Measurements from ENCODE around the gene RET.

RET gene

DNA sequence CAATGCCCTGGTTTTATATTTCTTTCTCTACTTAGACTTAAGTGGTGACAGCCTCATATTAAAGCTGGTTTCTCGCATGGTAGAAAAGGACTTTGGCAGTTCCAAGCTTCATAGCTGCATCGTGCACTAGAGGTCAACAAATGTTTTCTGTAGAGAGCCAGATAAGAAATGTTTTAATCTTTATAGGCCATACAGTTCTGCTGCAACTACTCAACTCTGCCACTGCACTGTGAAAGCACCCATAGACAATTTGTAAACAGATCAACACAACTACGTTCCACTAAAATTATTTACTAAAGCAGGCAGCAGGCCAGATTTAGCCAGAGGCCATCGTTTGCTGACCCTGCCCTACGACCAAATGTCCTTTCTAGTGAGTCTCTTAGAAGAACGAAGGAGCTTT, 98.1 kb downstream of the RET start:
- no peak overlapping the region for H3K27ac ChIP-seq (ENCODE audit: poor library complexity, severe bottlenecking)
- no peak for ATAC-seq (ENCODE audit: low read depth)
- TF ChIP-seq, protein P1, sequence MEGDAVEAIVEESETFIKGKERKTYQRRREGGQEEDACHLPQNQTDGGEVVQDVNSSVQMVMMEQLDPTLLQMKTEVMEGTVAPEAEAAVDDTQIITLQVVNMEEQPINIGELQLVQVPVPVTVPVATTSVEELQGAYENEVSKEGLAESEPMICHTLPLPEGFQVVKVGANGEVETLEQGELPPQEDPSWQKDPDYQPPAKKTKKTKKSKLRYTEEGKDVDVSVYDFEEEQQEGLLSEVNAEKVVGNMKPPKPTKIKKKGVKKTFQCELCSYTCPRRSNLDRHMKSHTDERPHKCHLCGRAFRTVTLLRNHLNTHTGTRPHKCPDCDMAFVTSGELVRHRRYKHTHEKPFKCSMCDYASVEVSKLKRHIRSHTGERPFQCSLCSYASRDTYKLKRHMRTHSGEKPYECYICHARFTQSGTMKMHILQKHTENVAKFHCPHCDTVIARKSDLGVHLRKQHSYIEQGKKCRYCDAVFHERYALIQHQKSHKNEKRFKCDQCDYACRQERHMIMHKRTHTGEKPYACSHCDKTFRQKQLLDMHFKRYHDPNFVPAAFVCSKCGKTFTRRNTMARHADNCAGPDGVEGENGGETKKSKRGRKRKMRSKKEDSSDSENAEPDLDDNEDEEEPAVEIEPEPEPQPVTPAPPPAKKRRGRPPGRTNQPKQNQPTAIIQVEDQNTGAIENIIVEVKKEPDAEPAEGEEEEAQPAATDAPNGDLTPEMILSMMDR (IDR thresholded peaks at IDR 0.05; ENCODE audit: poor library complexity, severe bottlenecking): no peak
- no peak for DNase-seq (ENCODE audit: low spot score)
- no peaks in the 10 kb centered on the region for H3K9me3 ChIP-seq (ENCODE audit: severe bottlenecking)
- no peaks in the 10 kb centered on the region for H3K27me3 ChIP-seq (ENCODE audit: insufficient read depth, poor library complexity, severe bottlenecking)
- no peak overlapping the region for H3K4me3 ChIP-seq (ENCODE audit: severe bottlenecking)
- no peaks in the 10 kb centered on the region for H3K4me1 ChIP-seq (ENCODE audit: insufficient read depth, poor library complexity, severe bottlenecking)
- peaks cover 51% of the 10 kb centered on the region for H3K36me3 ChIP-seq (ENCODE audit: low read depth)

DNA sequence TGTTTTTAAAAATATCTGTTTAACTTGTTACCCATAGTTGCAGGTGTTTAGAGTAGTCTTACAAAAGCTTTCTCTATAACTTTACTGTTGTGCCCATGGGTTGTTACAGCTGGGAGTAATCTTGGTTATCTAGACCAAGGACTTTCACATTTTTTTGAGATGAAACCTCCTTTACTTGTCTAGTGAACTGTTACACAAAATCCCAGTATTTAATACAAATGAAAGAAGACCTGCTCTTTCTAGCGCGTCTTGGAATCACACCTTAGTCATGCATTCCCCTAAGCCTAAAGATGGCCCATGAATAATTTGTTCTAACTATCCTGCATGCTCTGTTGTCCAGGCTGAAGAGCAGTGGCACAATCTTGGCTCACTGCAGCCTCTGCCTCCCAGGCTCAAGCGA, 99.4 kb downstream of the RET start:
- H3K4me3 ChIP-seq (ENCODE audit: severe bottlenecking): no peak overlapping the region
- DNase-seq (ENCODE audit: low spot score) (no peak), ATAC-seq (ENCODE audit: low read depth) (no peak)
- no peaks in the 10 kb centered on the region for H3K27me3 ChIP-seq (ENCODE audit: insufficient read depth, poor library complexity, severe bottlenecking)
- TF ChIP-seq, protein P1 (IDR thresholded peaks at IDR 0.05; ENCODE audit: poor library complexity, severe bottlenecking): no peak
- H3K36me3 ChIP-seq (ENCODE audit: low read depth): peaks cover 50% of the 10 kb centered on the region
- no peaks in the 10 kb centered on the region for H3K9me3 ChIP-seq (ENCODE audit: severe bottlenecking)
- no peaks in the 10 kb centered on the region for H3K4me1 ChIP-seq (ENCODE audit: insufficient read depth, poor library complexity, severe bottlenecking)
- H3K27ac ChIP-seq (ENCODE audit: poor library complexity, severe bottlenecking): no peak overlapping the region

DNA sequence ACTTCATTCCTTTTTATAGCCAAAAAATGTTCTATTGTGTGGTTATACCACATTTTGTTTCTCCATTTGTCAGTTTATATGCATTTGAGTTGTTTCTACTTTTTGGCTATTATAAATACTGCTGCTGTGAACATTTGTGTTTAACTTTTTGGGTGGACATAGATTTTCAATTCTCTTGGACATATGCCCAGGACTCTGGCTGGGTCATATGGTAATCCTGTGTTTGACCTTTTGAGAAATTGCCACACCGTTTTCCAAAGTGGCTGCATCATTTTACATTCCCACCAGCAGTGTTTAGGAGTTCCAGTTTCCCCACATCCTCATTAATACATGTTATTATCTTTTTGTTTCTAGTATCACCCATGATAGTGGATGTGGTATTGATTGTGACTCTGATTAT, 100.7 kb downstream of the RET start:
- DNase-seq (ENCODE audit: low spot score) (no peak), ATAC-seq (ENCODE audit: low read depth) (no peak)
- Histone ChIP-seq H3K27ac (ENCODE audit: poor library complexity, severe bottlenecking) (no peak overlapping the region), H3K36me3 (ENCODE audit: low read depth) (peaks cover 40% of the 10 kb centered on the region), H3K4me1 (ENCODE audit: insufficient read depth, poor library complexity, severe bottlenecking) (no peaks in the 10 kb centered on the region), H3K9me3 (ENCODE audit: severe bottlenecking) (no peaks in the 10 kb centered on the region), H3K27me3 (ENCODE audit: insufficient read depth, poor library complexity, severe bottlenecking) (no peaks in the 10 kb centered on the region), H3K4me3 (ENCODE audit: severe bottlenecking) (no peak overlapping the region)
- TF ChIP-seq, protein P1 (IDR thresholded peaks at IDR 0.05; ENCODE audit: poor library complexity, severe bottlenecking): no peak

All from RWPE2 (cell line).